ENCODE results near the gene PTPRA.
"Not testable (repeated sequence)": the region's sequence is repeated elsewhere in the genome, so short reads cannot be mapped to it uniquely, and the experiment has no call there.

Gene PTPRA

GRCh38 chr20:3046677-3047462, 173.6 kb downstream of the PTPRA start:
- no peak for DNase-seq

GRCh38 chr20:3047486-3048419, 174.5 kb downstream of the PTPRA start:
- no peak for DNase-seq

GRCh38 chr20:3051385-3052019, 178.2 kb downstream of the PTPRA start:
- DNase-seq = no peak

- DNase-seq = no peak
These were observed 186.2 kb downstream of the PTPRA start for GRCh38 chr20:3059489-3059888.

- not testable (repeated sequence) for DNase-seq
These were observed 190.8 kb downstream of the PTPRA start for GRCh38 chr20:3064119-3064518.

GRCh38 chr20:3067139-3068014, 194.1 kb downstream of the PTPRA start:
- DNase-seq = no peak

- no peak for DNase-seq
These were observed 194.8 kb downstream of the PTPRA start for GRCh38 chr20:3068075-3068474.

- peak; percentile 29 for DNase-seq
These were observed 196.0 kb downstream of the PTPRA start for GRCh38 chr20:3068986-3069900.

GRCh38 chr20:3070725-3071124, 197.4 kb downstream of the PTPRA start:
- no peak for DNase-seq

- no peak for DNase-seq
These were observed 198.0 kb downstream of the PTPRA start for GRCh38 chr20:3071266-3071609.

GRCh38 chr20:3071610-3072529, 198.6 kb downstream of the PTPRA start, which contains the start of gene OXT:
Gene OXT (plus strand): TSS chr20:3071620. CDS start chr20:3071656, 36 bp downstream.
- no peak for DNase-seq

- DNase-seq = no peak
These were observed 199.4 kb downstream of the PTPRA start for GRCh38 chr20:3072530-3073250.

GRCh38 chr20:3073251-3073643, 200.0 kb downstream of the PTPRA start:
- not testable (repeated sequence) for DNase-seq

- DNase-seq = peak; percentile 24
These were observed 201.5 kb downstream of the PTPRA start for GRCh38 chr20:3074812-3075211.

GRCh38 chr20:3075315-3075714, 202.0 kb downstream of the PTPRA start:
- DNase-seq = not testable (repeated sequence)

GRCh38 chr20:3077618-3078134, 204.4 kb downstream of the PTPRA start:
- DNase-seq = peak; percentile 56

GRCh38 chr20:3080939-3081388, 207.7 kb downstream of the PTPRA start:
- DNase-seq = no peak

- no peak for DNase-seq
These were observed 208.4 kb downstream of the PTPRA start for GRCh38 chr20:3081641-3082040.
